ENCODE results near the gene ROR2.

Gene ROR2

DNA sequence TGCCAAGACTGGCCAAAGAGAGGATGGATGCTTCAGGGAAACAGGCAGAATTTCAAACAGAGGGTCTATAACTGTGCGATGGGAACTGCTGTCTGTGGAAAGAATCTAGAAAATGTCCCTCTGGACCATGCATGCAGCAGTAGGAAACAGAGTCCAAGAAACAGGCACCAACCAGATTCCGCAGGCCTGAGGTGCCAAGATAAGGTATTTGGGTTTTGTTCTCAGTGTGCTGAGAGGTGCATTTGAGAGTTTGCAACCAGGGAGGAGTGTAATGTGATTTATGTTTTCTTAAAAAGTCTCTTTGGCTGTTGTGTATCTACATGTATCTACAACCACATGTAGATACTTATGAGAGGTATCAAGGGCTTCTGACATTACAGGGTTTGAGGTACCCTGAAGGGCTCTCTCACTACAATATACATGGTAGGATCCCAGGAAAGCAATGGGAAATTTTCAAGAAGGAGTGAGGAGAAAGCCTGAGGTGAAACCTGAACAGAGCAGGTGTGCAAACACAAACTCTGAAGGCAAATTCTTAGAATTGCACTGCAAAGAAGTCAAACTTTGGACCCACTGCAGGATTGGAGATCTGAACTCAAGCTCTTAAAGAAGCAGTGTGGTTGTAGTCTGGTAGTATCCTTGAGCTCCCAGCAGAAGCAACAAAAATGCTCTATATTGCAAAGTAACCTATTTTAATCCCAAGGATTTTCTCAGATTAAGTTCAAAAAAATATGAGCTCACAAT, 343.6 kb downstream of the ROR2 start:
- H2AFZ ChIP-seq (ENCODE audit: low read length) = no peak overlapping the region
- peaks cover 5% of the 10 kb centered on the region for H3K27me3 ChIP-seq (ENCODE audit: insufficient read depth, low read length, poor library complexity, severe bottlenecking)
- H3K9me2 ChIP-seq (replicated peaks; ENCODE audit: low read depth, low read length) = no peaks in the 10 kb centered on the region
- no peak overlapping the region for H3K9ac ChIP-seq (ENCODE audit: low read depth, low read length, poor library complexity, severe bottlenecking)
- no peaks in the 10 kb centered on the region for H3K4me1 ChIP-seq (ENCODE audit: insufficient read depth, low read length, poor library complexity, severe bottlenecking)
- no peaks in the 10 kb centered on the region for H3K36me3 ChIP-seq (ENCODE audit: insufficient read depth, low read length)
- H3K4me2 ChIP-seq (ENCODE audit: low read depth, low read length, poor library complexity, severe bottlenecking) = no peak overlapping the region
- H3F3A ChIP-seq (ENCODE audit: low read depth) = no peaks in the 10 kb centered on the region
- H3K79me2 ChIP-seq (ENCODE audit: insufficient read depth, low read length) = no peaks in the 10 kb centered on the region
- H4K20me1 ChIP-seq (ENCODE audit: insufficient read depth, low read length, poor library complexity, severe bottlenecking) = no peaks in the 10 kb centered on the region
- no peaks in the 10 kb centered on the region for H3K9me3 ChIP-seq (ENCODE audit: insufficient read depth, low read depth, low read length)
- H3K4me3 ChIP-seq (ENCODE audit: low read length, poor library complexity, severe bottlenecking) = no peak overlapping the region
- TF ChIP-seq EZH2phosphoT487 (IDR thresholded peaks at IDR 0.05; ENCODE audit: borderline replicate concordance) (no peak), CTCF (conservative IDR thresholded peaks at IDR 0.05; ENCODE audit: low read length) (no peak)

GRCh38 chr9:91604451-91605179, 345.4 kb downstream of the ROR2 start:
- H3K4me3 ChIP-seq (ENCODE audit: low read length, poor library complexity, severe bottlenecking) = no peak overlapping the region
- no peaks in the 10 kb centered on the region for H4K20me1 ChIP-seq (ENCODE audit: insufficient read depth, low read length, poor library complexity, severe bottlenecking)
- H3K36me3 ChIP-seq (ENCODE audit: insufficient read depth, low read length) = no peaks in the 10 kb centered on the region
- H3K4me1 ChIP-seq (ENCODE audit: insufficient read depth, low read length, poor library complexity, severe bottlenecking) = no peaks in the 10 kb centered on the region
- H3K9me2 ChIP-seq (replicated peaks; ENCODE audit: low read depth, low read length) = no peaks in the 10 kb centered on the region
- peaks cover 5% of the 10 kb centered on the region for H3K27me3 ChIP-seq (ENCODE audit: insufficient read depth, low read length, poor library complexity, severe bottlenecking)
- H3K4me2 ChIP-seq (ENCODE audit: low read depth, low read length, poor library complexity, severe bottlenecking) = no peak overlapping the region
- no peaks in the 10 kb centered on the region for H3F3A ChIP-seq (ENCODE audit: low read depth)
- no peaks in the 10 kb centered on the region for H3K9me3 ChIP-seq (ENCODE audit: insufficient read depth, low read depth, low read length)
- no peak for TF ChIP-seq EZH2phosphoT487 (IDR thresholded peaks at IDR 0.05; ENCODE audit: borderline replicate concordance)
- no peak for TF ChIP-seq CTCF (conservative IDR thresholded peaks at IDR 0.05; ENCODE audit: low read length)
- no peaks in the 10 kb centered on the region for H3K79me2 ChIP-seq (ENCODE audit: insufficient read depth, low read length)
- no peak overlapping the region for H3K9ac ChIP-seq (ENCODE audit: low read depth, low read length, poor library complexity, severe bottlenecking)
- no peak overlapping the region for H2AFZ ChIP-seq (ENCODE audit: low read length)

- Histone ChIP-seq H2AFZ (ENCODE audit: low read length) (no peak overlapping the region), H3F3A (ENCODE audit: low read depth) (no peaks in the 10 kb centered on the region), H3K27me3 (ENCODE audit: insufficient read depth, low read length, poor library complexity, severe bottlenecking) (peaks cover 5% of the 10 kb centered on the region), H3K79me2 (ENCODE audit: insufficient read depth, low read length) (no peaks in the 10 kb centered on the region), H3K4me2 (ENCODE audit: low read depth, low read length, poor library complexity, severe bottlenecking) (no peak overlapping the region), H3K4me1 (ENCODE audit: insufficient read depth, low read length, poor library complexity, severe bottlenecking) (no peaks in the 10 kb centered on the region), H4K20me1 (ENCODE audit: insufficient read depth, low read length, poor library complexity, severe bottlenecking) (no peaks in the 10 kb centered on the region), H3K36me3 (ENCODE audit: insufficient read depth, low read length) (no peaks in the 10 kb centered on the region), H3K9me3 (ENCODE audit: insufficient read depth, low read depth, low read length) (no peaks in the 10 kb centered on the region), H3K9me2 (replicated peaks; ENCODE audit: low read depth, low read length) (no peaks in the 10 kb centered on the region), H3K4me3 (ENCODE audit: low read length, poor library complexity, severe bottlenecking) (no peak overlapping the region), H3K9ac (ENCODE audit: low read depth, low read length, poor library complexity, severe bottlenecking) (no peak overlapping the region)
- TF ChIP-seq CTCF (conservative IDR thresholded peaks at IDR 0.05; ENCODE audit: low read length) (no peak), EZH2phosphoT487 (IDR thresholded peaks at IDR 0.05; ENCODE audit: borderline replicate concordance) (no peak)
Measured at GRCh38 chr9:91603932-91604331, 346.1 kb downstream of the ROR2 start.
